Tibial nerve (tissue), 3 donors: ENCODE measurements around the gene ARSG.

Source experiments
- CTCF ChIP-seq, 5 experiments: fragments of 200-600 bp in 3 of 5; fragments of 450-650 bp in 2 of 5; sonication (generic) in 3 of 5; IDR thresholded peaks; one replicate each; pipeline ENCODE4 v1.5.1; 2016 to 2019; ENCODE audit warnings: antibody characterized with exemption in 5 of 5, mild to moderate bottlenecking in 3 of 5, moderate library complexity in 2 of 5
- POLR2A ChIP-seq, 2 donors: fragments of 450-650 bp; IDR thresholded peaks; one replicate each; pipeline ENCODE4 v1.6.1; 2017; ENCODE audit warnings: antibody characterized with exemption in 2 of 2, mild to moderate bottlenecking in 2 of 2, moderate library complexity in 2 of 2

GRCh38 chr17:68341482-68341881 is 50.2 kb downstream of the ARSG start:
- TF ChIP-seq CTCF (IDR thresholded peaks at IDR 0.05) = no peak
- no peak for TF ChIP-seq POLR2A (IDR thresholded peaks at IDR 0.05)
